NCI-H1436 (cell line): ENCODE results near the gene ALK.

Experiments used
- DNase-seq: peaks from one replicate; lab custom pipeline; 2025; lab: John Stamatoyannopoulos, UW

Gene ALK

DNA sequence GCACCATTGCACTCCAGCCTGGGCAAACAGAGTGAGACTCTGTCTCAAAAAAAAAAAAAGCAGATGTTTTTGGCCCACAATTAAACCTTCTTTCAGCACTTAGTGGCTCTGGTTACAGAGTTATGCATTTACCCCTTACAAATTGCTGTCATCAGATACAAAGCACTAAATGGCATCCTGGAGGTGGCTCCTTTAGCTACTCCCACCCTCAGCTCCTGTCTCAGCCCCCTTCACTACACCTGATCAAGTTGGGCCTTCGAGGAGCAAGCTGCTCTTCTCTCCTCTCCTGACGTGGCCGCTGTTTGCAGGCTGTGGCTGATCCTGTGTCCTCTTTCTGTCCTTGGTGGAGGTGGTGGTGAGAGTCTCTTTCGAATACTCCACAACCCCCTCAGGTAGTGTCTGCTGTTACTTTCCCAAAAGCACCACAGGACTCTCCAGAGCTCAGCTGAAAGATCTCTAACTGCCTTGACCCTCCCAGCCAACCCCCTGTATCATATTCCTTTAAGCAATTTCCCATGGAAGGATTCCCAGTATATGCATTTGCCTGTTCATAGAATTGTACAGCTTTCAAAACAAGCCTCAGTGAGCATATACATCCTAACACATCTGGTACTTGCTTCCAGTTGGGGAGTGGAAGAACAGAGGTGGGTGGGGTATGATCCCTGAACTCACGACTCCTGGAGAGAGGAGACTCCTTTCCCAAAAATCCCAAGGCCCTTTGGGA lies 520.3 kb downstream of the ALK start:
- DNase-seq = no peak

DNA sequence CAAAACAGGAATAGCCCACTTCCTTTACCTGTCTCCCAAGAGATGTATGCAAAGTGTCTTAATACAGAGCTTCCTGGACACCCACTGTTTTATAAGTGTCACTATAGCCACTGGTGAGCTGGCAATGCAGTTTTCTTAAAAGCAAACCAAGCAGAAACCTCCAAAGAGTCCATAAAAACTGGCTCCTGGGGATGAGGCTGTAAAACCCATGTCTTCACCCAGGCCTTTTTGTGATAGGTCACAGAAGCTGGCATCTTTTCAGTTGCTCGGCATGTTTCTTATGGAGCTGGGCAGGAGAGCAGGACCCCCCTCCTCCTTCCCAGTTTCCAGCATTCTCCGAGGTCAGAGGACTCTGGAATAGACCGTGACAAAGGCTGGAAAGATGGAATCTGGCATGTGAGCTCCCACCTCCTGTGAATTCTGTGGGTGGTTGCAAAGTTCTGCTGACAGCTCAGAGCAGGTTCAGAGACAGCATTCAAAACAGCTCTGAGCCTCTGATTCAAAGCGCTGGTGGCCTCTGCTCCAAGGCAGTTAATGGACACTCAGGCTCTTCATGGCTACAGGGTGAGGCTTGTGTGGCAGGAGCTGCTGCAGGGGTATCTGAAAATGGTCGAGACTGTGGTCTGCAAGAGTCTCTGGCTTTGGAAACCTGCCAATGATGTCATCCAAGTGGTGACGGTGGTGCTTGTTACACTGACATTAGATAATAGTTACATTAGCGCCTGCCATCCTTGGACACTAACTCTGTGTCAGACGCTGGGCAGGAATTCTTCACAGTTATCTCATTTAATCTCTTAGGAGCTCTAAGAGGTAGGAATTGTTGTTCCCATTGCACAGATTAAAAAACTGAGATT lies 522.8 kb downstream of the ALK start:
- DNase-seq = no peak

DNA sequence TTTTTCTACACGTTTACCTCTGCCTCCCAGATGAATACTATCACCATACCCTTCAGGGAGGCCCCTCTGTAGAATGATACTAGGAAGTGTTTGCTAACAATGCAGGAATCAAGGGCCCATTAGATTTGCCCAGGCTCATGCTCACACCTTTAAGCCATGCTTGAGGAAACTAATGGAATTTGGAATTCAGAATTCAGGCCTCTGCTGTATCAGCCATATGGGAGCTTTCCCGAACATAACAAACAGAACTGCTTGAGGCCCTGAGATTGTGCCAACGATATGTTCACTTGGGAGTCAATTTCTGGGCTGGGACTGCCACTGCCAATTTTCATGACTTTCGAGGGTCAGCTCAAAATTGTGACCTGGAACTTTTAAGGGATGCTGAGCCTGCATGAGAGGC lies 523.7 kb downstream of the ALK start:
- no peak for DNase-seq

DNA sequence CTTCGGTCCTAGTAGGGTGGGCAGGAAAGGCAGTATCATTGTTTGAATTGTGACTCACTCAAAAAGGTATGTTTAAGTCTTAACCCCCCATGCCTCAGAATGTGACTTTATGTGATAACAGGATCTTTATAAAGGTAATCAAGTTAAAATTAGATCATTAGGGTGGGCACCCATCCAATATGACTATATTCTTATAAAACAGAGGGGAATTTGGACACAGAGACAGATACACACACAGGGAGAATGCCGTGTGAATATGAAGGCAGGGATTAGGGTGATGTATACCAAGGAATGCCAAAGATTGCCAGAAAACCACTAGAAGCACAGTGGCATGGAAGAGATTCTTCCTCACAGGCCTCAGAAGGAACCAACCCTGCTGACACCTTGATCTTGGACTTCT lies 524.3 kb downstream of the ALK start:
- no peak for DNase-seq

DNA sequence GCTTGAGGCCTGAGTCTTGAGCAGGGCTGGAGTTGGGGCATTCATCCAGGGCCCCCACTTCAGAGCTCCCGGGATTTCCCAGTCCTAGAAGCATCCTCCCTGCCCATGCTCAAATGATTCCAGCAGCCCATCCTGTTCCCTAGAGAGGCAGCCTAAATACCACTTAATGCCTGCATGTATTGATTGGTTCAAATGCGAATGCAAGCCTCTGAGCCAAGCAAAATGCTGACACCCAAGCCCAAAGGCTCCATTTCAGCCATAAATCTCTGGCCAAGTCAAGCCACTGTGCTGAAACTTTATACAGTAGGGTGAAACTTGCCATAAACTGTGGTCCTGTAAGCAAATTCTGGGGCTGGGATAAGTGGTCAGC lies 526.4 kb downstream of the ALK start:
- DNase-seq = no peak

DNA sequence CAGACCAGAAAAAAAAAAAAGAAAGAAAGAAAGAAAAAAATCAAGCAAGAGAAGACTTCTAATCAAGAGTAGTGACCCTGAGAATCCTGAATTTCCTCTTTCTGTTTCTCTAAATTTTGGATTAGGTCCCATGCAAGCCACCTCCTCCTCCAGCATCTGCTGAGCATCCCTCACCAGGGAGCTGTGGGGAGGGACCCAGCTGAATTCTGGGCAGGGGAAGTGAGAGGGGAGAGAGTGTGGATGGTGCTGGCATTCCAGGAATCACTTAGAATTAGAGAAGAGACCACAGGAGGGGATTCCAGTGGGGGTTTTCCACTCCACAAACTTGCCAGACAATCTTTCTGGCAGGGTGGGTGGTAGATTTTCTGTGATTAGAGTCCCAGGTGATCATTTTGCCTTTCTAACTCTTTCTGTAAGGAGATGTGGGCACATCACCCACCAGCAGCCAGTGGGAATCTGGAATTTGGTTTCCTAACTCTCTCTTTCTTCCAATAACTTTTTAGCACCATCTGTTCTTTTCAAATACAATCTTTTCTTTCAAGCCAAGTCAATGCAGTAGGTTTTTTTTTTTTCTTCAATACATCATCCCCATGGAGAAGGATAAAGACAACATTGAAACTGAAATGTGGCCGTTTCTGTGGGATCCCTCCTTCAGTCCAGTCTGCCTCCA lies 526.9 kb downstream of the ALK start:
- DNase-seq = no peak

DNA sequence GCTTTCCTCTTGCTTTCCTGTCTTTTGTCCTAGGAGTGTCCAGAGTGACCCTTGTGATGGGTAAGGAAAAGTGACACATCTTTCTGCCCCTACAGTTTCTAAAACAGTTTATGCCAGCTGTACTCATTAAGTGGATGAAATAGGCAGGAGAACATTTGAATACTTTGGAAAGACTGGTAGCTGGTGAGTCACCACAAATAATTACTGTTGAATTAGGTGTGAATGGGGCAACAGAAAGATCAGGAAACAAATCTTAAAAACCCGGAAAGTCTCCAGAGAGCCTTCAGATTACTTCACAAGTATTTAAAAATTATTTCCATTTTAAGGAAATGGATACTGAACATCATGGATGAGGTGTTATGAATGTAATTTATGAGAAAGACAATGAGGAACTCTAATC lies 527.7 kb downstream of the ALK start:
- no peak for DNase-seq

DNA sequence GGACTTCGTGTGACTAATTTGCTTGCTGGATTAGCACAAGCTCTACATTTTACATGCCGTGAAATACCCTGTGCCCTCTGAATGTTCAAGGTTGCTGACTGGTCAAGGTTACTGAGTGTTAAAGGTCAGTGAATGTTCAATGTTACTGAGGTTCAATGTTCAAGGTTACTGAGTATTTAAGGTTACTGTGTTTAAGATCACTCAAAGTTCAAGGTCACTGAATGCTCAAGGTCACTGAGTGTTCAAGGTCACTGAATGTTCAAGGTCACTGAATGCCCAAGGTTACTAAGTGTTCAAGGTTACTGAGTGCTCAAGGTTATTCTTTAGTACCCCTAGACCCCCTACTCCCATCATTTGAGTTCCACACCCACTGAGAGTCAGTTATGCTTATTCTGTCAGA lies 528.6 kb downstream of the ALK start:
- no peak for DNase-seq

DNA sequence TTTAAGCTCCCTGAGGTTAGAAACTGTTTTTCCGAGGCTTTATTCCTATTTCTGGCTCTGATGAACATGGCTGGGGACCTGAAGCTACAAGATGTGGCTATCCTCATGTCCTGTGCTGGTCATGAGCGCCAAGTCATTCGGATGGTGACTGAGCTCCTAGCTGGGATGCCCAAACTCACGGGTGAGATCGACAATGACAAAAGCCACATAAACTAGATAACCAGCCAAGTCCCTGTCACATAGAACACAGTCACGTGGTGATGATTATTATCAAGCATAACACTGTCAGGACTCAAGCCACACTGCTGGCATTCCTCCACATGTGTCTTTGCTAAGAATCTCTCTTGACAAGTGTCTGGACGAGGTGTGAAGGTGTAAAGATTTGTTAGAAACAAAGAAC lies 531.2 kb downstream of the ALK start:
- DNase-seq = no peak

DNA sequence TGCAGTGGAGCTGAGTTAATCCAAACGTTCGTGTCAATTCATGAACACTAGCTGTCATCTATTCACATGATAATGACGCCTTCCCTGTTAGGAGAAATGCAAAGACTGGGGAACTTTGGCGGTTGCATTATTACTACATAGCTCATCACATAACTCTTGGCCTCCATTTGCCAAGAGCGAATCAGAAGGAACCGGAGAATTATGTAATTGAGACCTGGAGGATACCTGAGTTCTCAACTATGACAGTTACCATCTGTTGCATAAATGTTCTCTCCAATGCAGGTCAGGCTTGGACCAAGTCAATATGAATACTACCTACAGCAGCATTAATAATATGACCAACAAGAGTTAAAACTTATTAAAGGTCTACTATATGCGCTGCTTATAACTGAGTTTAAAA lies 531.7 kb downstream of the ALK start:
- DNase-seq = no peak

DNA sequence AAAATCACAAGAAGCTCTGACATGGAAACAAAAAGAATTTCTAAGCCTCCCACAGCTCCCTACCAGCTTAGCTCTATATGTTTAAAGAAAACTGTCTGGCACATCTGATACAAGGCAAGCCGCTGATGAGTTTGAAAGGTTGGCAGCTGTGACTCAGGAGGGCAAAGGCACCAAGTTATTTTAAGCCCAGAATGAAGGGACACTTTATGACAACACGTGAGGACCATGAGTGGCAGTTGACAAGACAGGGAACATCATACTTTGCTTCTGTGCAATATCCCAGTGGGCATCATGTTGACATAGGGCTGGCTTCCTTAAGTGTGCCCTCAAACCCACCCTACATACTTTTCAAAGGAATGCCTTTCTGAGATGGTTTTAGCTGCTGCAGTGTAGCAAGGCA lies 533.3 kb downstream of the ALK start:
- no peak for DNase-seq

DNA sequence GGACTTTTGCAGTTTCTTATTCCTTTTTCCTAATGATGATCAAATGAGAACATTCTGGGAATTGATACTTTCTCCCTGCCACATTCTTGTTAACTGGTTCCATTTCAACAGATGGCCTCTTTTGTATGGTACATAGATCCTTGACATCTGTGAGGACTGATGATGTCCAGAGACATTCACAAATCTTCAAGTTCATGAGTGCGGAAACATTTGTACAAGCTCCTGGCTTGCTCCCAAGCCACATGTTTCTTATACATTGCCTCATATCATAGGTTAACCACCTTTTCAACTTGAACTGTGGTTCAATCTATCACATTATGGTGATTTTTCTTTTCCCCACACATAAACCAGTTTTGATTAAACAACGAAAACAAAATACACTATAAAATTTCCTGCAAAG lies 538.9 kb downstream of the ALK start:
- no peak for DNase-seq

DNA sequence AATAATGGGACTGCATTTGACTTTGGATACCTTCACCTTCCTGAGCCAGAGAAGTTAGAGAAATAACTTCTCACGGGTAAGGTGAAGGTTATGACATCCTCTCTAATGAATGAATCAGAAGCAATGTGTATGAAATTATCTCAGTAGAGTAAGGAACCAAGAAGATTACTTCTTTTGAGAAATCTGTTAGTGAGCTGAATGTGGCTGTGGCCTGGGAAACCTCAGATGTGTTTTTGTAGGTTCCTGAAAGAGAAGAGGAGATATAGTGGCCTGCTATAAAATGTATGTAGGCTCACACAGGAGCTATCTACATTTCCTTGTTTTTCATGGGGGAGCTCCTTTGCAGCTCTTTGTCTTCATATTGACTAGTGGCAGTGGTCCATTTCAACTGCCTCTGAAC lies 543.6 kb downstream of the ALK start:
- no peak for DNase-seq

DNA sequence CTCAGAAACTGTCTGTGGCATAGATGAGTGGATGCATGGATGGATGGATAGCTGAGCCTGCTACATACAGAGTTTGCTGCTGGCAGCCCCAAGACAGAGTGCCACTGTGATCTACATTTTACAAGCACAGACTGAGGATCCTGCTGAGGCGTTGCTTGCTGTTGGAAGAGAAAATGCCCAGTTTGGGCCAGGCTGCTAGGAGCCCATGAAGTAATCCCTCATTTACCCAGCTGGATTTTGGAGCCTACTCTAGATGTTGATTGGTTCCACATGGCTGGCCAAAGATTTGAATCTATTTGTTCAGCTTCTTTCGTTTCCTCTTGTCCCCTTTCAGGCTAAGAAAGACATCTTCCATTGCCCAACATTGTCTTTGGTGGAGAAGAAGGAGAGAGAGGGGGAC lies 544.8 kb downstream of the ALK start:
- DNase-seq = no peak

DNA sequence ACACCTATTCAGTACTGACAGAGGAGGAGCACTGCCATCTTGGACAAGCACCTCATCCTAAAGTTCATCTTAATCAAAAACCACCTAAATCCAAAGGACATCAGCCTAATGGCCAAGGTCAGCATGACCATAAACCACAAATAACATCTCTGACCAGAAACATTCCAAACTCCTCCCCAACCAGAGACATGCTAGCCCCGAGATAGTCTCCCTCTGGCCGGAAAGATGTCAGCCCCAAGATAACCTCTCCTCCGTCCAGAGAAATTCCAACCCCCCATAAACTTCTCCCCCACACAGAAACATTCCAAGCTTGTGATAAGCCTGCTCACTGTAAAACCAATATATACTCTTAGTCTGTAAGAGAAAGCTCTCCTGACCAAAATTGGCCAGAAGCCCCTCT lies 545.5 kb downstream of the ALK start:
- DNase-seq = no peak

DNA sequence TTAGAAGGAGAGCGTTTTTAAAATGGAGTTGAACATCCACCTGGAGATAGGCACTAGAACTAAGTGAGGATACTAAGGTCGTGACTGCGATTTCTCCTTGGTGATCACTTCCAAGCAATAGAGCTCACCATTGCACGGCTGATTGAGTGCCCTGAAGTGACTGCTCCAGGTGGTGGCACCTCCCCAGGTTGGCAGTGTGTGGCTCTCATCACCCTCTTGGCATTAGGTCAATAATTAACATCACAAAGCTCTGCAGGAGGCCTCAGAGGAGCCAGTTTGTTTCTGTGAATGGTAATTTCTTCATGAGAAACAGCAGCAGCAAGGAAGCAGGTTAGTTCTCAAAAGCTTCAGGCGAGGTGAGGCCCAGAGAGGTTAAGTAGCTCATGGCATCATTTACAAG lies 546.6 kb downstream of the ALK start:
- no peak for DNase-seq

DNA sequence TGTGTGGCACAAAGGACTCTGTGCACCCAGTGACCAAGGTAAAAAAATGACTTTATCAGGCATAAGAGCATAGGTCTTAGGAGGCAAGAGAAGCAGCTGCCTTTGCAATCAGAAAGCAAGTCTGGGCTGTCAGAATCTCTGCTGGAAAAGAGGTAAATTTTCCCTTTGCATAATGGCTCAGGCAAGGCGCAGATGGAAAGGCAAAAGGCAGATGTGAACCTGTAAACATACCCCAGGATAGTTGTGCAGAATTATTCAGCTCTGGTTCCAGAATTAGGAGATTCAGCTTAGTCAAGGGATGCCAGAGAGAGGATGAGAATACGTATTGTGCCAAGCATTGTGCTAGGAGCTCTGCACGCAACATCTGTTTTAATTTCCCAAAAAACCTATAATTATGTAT lies 547.5 kb downstream of the ALK start:
- DNase-seq = no peak

DNA sequence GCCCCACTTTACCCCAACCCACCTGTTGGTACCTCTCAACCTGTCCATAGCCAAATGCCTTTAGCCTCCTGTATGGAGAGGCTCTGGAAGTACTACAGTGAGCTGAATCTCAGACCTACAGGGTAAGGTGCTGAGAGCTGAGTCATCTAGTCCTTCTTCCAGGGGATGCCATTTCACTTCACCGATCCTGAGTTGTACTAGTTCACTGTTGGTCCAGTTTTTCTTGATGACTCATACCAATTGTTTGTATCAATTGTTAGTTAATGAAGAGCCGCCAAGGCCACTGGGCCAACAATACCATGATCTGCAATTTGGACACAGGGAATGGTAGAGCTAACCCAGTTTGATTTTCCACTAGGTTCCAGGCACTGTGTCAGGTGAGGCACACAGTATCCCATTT lies 549.2 kb downstream of the ALK start:
- no peak for DNase-seq

DNA sequence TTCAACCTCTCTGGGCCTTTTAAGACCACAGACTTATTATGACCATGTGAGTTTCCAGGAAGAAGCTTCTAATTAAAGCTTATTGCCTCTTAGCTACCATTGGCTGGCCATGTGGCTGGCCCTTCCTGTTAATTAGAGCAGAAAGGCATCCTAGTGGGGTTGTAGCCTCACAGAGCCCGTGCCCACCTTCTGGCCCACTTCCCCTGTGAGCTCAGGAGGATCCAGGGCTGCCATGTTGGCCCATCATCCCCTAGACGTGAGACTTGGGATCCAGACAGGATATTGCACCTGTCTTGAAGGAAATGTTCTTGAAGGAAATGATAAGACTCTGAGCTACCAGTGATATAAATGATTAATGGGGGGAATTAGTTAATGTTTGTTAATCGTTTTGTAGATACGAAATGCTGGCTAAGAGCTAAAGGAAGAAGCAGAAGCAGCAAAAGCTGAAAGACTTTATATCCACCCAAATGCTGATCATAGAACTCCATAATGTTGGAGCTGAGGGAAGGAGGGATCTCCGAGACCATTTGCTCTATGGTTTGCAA lies 550.7 kb downstream of the ALK start:
- no peak for DNase-seq

DNA sequence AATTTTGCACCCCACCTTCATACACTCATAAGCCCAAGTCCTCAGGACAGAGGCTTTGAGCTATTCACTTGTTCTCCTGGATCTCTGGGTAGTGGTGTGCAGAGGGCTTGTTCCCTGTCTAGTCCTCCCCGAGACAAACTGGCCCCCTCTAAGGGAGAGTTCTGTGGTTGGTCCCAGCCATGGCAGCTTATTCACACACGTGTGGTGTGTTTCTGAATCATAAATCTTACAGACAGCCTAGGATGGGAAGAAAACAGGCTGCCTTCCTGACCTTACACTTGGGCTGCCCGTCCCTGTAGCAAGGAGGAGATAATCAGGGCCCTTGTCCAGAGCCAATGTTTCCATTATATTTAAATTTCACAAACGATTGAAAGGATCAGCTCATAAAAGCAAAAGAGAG lies 551.2 kb downstream of the ALK start:
- no peak for DNase-seq

DNA sequence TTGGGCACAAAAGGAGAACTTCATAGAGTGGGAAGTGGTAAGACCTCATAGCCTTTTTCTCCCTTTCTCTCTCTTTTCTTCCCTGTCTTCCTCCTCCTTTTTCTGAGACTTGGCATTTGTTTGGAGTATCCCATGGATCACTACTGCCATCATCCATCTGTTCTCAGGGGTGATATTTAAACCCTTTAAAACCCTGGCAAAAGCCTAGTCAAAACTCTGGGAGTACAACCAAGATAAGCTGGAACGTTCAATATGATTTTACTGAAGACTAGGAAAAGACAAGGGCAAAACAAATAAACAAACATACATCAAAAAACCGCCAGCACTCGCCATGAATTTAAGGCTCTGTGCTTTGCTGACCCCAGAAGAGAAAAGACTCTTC lies 552.7 kb downstream of the ALK start:
- DNase-seq = no peak

DNA sequence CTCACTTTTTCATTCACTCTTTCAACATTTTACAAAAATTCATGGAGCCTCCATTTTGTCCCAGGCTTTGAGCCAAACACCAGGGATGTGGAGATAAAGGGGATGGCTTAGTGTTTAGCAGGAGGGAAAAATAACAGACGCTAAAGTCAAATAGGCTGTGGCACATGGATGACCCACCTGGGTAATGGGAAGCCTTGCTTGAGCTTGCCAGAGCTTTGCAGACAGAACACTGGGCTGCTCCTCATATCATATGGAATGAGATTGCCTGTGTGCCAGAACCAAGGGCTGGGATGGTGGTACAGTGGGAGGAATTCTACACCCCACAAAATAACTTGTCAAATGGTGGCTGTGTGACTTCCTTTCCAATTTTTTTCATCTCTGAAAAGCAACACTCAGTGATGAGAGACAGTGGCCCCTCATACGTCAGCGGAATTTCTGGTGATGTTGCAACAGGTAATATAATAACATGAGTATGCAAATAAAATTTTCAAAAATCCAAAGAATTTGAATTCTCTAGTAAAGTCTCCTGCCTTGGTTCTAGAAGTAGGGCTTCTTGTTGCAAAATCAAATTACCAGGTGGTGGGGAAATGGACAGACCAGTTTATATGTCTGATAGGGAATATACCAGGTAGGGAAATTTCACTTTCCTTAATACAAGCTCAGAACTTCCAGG lies 553.3 kb downstream of the ALK start:
- DNase-seq = no peak
